Frontal cortex (tissue), 4 donors: ENCODE results near the gene NUP50. TPM values are rescaled to one million over a fixed set of nuclear protein-coding genes. Genes with fewer than 3 reads are reported as not detected.

Experiments used
- DNase-seq, 2 donors: peaks; one replicate each; pipeline ENCODE4 v3.0.0; 2012; ENCODE audit warnings: low spot score in 2 of 2
- FAIRE-seq: peaks from 2 replicates; lab custom pipeline; 2012; peaks lifted over from hg19 to GRCh38; lab: Jason Lieb, UNC
- total RNA-seq: library from RNA; depleted of rRNA; stranded (reverse); fragments of >200 nt; gene quantifications from one replicate; pipeline ENCODE4 v1.2.3, GENCODE V29; 2014
- donor health status: control.
- donor health status: control.
- donor health status: control.

The NUP50 gene, protein sequence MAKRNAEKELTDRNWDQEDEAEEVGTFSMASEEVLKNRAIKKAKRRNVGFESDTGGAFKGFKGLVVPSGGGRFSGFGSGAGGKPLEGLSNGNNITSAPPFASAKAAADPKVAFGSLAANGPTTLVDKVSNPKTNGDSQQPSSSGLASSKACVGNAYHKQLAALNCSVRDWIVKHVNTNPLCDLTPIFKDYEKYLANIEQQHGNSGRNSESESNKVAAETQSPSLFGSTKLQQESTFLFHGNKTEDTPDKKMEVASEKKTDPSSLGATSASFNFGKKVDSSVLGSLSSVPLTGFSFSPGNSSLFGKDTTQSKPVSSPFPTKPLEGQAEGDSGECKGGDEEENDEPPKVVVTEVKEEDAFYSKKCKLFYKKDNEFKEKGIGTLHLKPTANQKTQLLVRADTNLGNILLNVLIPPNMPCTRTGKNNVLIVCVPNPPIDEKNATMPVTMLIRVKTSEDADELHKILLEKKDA
- total RNA-seq: 56.3 TPM

DNA sequence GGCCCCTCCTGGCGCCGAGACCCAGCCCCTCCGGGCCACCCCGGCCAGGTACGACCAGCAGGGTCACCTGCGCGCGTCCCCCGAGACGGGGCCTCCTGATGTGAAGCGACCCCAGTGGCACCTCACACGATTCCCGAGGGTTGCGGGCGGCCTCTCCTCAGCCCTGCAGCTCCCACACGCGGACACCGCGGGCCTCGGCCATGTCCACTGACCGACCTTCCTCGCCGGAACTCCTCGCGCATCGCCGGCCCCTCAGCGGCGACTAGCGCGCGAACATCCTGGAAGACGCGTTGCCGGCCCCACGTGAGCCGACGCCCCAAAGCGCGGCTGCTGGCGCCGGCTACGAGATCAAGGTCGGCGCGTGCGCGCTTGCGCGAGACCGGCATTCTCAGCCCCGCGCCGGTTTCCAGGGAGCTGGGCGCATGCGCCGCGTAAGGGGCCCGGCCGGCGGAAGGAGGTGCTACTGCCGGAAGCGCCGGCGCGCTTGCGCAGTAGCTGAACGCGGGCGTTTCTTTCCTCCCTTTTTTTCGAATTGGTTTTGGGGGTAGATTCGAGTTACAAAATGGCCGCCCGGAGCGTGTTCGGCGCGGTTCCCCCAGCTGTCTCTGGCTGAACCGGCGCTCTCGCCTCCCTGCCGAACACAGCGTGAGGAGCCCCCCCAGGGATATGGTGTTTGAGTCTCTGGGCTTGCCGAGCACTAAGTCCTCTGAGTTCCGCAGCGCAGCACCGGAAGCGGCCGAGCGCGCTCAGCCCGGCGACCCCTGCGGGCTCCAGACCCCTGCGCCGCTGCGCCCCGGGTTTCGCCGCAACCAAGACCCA lies at the start of gene NUP50:
NUP50 (plus strand) TSS at position 475 of the 819 bp plus-strand sequence. CDS start 4,253 bp downstream, outside the sequence.
- peak; percentile 96 for DNase-seq
- FAIRE-seq: no peak

DNA sequence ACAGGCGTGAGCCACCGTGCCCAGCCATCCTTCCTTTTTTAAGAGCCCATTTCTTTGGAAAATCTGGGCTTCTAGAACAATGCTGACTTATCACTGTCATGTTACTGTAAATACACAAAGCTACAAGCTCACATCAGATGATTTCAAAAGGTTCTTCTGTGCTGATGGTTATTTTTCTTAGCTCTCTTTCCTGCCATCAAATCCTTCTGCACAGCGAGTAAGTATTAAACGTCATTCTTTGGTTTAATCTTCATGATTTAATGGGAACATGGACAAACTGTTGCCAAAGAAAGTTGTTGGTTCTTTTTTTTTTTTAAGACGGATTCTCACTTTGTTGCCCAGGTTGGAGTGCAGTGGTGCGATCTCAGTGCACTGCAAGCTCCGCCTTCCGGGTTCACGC lies 43.3 kb upstream of the NUP50 start:
- no peak for FAIRE-seq
- no peak for DNase-seq

DNA sequence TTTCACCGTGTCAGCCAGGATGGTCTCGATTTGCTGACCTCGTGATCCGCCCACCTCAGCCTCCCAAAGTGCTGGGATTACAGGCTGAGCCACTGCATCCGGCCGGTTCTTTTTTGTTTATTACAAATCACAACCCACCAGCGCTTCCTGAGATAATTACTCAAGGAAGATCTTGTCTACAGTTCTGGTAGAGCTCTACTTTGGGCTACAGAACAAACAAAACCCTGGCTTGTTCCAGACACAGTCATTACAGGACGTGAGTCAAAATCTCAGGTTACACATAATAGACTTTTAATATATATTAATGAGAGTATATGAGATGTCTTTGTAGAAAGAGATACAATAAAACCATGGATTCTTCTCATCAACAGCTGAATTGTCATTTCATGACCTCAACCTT lies 42.8 kb upstream of the NUP50 start:
- DNase-seq (no peak), FAIRE-seq (no peak)

DNA sequence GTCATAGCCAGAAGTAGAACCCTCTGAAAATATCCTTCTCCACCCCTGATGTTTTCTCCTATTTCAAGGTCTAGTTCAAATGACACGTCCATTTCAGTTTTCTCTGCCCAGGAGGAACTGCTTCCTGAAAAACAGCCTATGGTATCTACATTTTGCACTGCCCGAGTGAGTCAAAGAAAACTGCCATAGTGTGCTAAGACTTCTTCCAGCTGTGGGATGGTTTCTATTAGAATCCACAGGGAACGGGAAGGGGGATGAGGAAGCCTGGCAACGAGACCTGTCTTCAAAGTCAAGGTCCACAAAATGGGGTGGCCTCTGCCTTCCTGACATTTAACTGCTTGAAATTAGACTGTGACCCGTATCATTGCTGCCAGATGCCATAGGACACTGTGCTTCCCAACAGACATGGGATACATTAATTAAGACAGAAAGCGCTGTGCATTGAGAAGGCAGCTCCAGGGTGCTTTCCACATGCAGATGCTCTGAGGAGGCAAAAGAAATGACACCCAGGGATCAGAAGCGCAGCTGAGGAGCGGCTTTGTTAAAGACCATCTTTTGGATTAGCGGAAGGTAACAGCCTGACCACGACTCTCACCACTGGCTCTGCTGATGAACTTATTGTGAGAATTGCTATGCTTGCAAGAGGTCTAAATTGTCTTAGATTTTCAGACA lies 39.4 kb upstream of the NUP50 start:
- no peak for DNase-seq
- no peak for FAIRE-seq

DNA sequence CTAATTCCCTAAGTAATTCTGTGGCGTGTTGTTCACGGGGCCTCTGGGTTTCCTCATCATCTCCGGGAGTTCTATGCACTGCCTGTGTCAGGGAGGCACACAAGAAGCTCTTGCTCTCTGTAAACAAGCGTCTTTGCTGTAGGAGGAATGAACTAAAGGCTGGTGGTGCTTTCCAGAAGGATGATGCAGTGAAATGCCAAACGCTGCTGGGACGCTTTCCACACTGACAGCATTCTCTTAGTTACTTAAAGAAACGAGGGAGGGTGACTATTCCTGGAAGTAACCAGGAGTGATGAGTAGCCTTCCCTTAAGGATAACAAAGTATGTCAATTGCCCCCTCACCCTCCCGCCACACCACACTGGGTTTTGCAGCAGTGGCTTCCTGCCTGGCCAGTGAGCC lies 38.5 kb upstream of the NUP50 start:
- FAIRE-seq (no peak), DNase-seq (peak in 1 of 2 donors; percentile 21)

DNA sequence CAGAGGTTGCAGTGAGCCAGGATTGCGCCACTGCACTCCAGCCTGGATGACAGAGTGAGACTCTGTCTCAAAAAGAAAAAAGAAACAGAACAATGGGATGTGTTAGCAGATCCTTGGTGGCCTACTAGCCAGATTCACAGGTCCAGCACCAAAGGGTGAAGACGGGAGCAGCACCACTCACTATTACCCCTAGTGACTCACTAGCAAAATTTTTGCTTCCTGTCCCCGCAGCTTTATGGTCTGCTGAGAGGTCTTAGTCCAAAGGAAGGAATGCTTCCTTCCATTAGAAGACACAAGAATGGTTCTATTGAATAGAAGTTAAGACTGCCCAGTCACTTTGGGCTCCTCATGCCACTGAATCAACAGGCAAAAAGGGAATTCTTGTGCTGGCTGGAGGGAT lies 35.9 kb upstream of the NUP50 start:
- FAIRE-seq (no peak), DNase-seq (no peak)

DNA sequence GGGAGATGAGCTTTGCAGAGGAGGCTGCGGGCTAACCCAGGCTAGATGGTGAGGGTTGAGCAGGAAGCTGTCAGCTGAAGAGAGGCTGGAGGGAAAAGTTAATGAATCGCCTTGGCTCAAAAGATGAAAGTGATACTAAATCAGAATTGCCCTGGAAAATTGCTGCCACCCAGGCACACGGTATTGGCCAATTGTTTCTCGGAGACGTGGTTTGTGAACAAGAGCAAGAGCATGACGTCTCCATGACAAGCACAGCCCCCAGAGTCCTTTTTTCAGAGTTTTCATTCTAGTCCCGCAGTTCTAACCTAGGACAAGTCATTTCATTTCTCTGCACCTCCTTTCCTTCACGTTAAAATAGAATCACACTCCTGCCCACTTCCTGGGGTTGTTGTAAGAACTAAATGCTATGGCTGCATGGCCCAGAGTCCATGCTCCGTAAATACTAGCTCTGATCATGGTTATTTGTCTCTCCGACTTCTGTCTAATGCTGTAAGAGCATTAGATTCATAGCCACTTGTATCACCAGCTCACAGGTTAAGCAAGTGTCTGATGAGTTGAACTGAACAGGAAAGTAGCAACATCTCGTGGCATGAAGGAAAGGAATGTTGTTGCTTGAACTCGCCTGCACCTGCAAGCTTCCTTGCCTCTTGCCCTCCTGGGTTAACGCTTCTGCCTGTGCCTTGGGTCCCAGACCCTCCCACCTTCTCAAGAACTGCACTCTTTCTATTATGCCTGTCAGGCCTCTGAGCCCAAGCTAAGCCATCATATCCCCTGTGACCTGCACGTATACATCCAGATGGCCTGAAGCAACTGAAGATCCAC lies 33.8 kb upstream of the NUP50 start:
- FAIRE-seq: no peak

DNA sequence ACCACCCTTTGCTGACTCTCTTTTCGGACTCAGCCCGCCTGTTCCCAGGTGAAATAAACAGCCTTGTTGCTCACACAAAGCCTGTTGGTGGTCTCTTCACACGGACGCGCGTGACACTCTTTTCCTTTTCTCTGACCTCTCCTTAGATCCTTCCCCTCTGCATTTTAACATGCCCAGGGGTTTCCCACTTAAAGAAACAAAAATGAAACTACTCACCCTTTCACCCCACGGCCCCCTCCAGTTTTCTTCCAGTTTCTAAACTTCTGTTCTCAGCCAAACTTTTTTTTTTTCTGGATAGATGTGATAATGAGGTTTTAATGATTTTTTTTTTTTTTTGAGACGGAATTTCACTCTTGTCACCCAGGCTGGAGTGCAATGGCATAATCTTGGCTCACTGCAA lies 32.8 kb upstream of the NUP50 start:
- DNase-seq: no peak
- FAIRE-seq: no peak

More for the DNA sequence above, 33.8 kb upstream of the NUP50 start:
- DNase-seq: peak in 1 of 2 donors; percentile 23

DNA sequence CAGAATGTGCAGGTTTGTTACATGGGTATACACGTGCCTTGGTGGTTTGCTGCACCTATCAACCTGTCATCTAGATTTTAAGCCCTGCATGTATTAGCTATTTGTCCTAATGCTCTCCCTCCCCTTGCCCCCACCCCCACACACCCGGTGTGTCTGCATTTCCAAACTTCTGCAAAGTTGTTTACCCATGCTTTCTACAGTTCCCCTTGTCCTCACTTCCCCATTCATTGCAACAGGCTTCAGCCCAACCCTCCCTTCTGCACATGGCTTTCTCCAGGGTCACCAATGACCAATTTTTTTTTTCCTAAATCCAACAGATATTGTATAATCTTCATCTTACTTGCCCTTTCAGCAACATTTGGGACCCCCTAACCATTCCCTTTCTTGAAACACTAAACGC lies 32.0 kb upstream of the NUP50 start:
- FAIRE-seq (no peak), DNase-seq (peak in 1 of 2 donors; percentile 13)

DNA sequence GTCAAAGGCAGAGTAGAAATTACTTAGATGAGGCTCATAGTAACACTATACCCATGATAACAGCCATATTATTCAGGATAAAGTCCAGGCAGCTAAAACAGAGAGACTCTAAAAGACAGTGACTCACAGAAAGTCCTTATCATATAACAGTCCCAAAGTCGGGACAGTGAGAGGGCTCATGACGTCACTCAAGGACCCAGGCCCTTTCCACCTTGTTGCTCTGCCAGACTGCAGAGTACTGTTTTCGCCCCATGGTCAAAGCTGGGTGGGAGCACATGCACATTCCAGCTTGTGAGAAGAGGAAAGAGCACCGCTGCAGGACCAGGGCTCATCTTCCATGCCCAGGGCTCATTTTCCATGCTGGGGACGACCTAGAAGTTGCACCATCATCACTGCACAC lies 29.4 kb upstream of the NUP50 start:
- no peak for FAIRE-seq
- DNase-seq: no peak

DNA sequence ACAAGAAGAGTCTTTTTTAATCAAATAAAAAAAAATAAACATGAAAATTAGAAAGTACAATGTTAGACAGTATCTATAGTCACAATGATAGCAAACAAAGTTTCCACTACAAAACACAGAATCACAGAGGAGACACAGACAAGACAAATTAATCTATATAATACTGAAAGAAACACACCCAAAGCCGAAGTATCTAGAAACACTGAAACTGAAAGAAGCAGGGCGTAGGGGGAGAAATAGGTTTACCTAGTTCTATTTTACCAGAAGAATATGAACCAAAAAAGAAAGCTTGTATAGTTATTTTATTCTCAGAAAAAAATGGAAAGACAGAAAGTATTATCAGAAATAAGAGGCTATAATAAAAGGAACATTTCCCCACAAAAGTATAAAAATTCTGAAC lies 27.1 kb upstream of the NUP50 start:
- no peak for FAIRE-seq

DNA sequence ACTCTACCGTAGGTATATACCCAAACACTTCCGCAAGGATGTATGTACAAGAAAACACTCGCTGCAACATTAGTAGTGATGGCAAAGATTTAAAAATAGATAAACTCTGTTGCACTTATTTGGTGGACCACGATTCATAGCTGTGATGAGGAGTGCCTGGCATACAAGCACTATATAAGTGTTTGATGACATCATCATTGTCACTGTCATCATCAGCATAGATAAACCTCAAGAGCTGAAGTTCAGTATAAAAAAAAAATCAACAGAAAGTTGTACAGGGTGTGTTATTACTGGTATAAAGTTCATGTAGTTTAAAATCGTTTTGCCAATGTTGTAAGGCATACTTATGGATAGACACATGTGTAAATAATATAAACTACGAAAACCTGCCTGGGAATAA lies 24.0 kb upstream of the NUP50 start:
- FAIRE-seq (no peak), DNase-seq (no peak)

More for the DNA sequence above, 27.1 kb upstream of the NUP50 start:
- no peak for DNase-seq

DNA sequence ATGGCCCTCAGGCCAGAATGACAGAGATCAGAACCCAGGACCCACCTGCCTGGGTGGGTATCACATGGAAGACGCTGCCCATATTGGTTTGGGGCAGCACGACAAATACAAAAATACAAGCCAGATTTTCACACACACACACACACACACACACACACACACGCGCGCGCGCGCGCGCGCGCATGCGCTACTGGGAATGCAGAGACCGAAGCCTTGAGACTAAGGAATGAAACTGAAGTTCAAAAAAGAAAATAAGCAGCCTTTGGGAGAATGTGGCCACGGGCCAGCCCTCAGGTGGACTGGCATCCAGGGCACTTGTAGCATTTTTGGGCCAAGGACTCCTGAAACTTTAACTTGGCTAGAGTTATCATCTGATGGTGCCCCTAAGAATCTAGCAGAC lies 21.3 kb upstream of the NUP50 start:
- DNase-seq (no peak), FAIRE-seq (no peak)

DNA sequence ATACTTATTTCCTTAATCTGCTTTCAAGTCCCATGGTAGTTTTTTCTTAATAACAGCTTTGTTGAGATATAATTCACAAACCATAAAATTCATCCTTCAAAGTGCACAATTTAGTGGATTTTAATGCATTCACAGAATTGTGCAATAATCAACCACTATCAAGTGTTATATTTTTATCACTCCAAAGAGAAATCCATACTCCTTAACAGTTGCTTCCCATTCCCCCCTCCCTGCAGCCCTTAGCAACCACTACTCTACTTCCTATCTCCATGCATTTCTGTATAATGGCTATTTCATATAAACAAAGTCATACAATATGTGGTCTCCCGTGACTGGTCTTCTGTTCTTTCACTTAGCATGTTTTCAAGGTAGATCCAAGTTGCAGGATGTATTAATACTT lies 18.8 kb upstream of the NUP50 start:
- DNase-seq (no peak), FAIRE-seq (no peak)

DNA sequence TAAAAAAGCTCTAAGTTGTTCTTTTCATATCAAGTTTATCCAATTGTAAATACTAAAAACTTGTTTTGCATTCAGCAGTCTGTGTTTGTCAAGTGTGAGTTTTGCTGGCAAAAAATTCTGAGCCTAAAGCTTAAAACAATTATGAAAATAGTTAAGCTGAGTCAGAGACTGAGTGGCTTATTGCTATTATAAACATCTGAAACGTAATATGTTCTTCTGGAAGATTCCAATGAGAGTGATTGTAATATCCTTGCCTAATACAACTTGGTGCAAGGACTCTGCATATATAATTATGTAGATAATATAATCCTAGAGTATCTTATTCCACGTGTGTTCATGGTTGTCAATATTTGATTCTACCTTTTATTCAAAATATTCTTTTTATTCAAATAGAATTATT lies 14.1 kb upstream of the NUP50 start:
- no peak for DNase-seq
- no peak for FAIRE-seq

DNA sequence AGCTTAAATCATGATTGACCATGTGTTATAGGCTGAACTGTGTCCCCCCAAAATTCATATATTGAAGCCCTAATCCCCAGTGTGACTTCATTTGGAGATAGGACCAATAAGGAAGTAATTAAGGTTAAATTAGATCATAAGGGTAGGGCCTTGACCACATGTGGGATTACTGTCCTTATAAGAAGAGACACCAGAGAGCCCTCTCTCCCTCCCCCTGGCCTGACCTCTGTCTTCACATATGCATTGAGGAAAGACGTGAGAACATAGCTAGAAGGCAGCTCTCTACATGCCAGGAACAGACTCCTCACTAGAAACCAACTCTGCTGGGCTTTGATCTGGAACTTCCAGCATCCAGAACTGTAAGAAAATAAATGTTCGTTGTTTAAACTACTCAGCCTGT lies 13.6 kb upstream of the NUP50 start:
- no peak for FAIRE-seq
- DNase-seq: no peak

DNA sequence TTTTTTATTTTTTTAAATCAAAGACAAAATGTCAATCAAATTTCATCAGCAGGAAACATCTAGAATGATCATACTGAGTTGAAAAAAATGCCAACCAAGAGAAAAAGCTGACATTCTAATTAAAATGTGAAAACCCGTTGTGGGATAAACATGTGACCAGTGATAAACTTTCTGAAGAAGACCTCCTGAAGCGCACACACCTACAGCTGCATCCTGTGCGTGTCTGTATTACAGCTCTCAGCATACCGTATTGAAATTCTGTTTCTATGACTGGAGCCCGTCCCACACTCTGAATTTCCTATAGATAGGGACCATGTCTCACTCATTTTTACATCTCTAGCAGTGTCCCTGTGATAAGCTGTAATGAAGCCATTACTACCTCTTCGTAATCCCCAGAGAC lies 12.2 kb upstream of the NUP50 start:
- FAIRE-seq (no peak), DNase-seq (no peak)

DNA sequence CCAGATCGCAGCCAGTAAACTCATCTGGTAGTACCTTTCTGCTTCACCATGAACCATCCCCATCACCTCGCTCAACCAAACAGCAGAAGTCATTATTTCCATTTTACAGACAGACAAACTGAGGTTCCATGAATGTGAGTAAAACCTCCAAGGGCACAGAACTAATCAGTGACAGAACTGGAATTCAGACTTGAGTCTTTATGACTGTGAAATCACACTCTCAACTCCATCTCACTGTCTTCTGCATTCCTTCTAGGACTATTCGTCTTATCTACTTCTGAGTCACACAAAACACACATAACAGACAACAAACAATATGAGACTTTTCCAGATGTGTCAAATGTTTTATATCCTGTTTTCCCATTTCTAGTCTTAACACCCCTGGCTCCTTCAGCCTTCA lies 9.3 kb upstream of the NUP50 start:
- FAIRE-seq (no peak), DNase-seq (no peak)

DNA sequence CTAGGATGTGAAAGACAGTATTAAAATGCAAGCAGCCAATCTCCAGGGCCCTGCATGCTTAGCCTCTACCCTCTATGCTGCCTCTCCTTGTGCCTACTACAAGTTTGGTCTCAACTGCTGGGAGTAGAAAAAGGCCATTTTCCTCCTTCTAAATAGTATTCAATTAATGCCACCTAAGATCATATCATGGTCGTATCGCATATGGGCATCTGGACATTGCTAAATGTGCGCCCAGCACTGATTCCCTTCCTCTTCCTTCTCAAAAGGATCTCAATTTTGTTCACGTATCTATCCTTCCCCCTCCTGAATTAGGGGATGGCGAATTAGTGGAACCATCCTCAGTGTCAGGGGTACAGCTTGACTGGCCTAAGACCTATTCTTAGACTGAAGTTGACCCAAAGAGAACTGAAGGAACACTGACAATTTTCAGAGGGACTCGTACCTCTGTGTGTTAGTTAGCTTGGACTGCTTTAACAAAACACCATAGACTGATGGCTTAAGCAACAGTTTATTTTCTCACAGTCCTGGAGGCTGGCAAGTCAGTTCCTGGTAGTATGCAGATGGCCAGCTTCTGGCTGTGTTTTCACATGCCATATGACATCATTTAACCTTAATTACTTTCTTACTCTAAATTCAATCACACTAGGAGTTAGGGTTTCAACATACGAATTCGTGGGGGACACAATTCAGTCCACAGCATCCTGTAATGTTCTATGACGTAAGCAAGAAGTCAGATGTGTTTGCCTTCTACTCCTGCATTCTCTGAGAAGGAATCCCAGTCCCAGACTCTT lies 8.5 kb upstream of the NUP50 start:
- no peak for DNase-seq

More for the DNA sequence above, 8.5 kb upstream of the NUP50 start:
- no peak for FAIRE-seq
